DMS53 (cell line): Measurements from ENCODE around the gene PITPNM2.
A peak's percentile ranks its signal among the peaks of the same experiment; 100 is the strongest.
"Not testable (repeated sequence)": the region's sequence is repeated elsewhere in the genome, so short reads cannot be mapped to it uniquely, and the experiment has no call there.

Experiments used
- DNase-seq: peaks from one replicate; lab custom pipeline; 2025; lab: John Stamatoyannopoulos, UW

The PITPNM2 gene

GRCh38 chr12:123120452-123121166, 30.3 kb downstream of the PITPNM2 start:
- peak; percentile 68 for DNase-seq

DNA sequence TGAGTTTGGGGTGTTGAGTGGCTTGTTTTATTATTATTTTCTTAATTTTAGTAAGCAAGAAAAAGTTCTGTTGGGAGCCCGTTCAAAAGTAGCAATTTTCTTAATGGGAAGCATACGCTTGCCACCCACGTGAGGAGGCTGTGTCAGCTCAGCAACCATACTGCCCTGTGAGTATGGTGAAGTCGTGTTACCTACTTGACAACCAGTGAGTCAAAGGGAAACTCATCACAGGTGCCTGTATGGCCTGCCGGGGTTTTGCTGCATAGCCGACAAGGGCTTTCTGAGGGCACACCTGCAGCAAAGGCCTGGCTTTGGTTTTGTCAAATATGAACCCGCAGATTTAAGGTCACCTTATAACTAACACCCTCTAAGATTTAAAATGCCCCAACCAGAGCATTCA, 31.1 kb downstream of the PITPNM2 start:
- DNase-seq: peak; percentile 41

DNA sequence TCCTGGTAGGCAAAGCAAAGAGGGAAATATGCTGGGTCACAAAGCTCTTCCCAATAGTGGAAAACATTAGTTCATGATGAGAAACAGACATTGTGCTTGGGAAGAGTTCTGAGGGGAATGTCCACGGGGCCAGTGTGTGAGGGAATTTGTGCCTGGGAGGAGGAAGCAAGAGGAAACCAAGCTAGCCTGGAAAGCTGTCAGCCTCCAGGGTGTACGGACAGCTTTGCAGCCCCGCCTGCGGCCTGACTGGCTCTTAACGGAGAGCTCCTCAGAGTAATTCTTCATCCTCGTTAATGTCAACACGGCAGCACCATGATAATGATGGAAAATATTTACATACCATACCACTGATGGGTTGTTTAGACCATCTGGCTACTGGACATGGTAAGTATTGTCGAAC, 32.4 kb downstream of the PITPNM2 start:
- DNase-seq: peak; percentile 85

DNA sequence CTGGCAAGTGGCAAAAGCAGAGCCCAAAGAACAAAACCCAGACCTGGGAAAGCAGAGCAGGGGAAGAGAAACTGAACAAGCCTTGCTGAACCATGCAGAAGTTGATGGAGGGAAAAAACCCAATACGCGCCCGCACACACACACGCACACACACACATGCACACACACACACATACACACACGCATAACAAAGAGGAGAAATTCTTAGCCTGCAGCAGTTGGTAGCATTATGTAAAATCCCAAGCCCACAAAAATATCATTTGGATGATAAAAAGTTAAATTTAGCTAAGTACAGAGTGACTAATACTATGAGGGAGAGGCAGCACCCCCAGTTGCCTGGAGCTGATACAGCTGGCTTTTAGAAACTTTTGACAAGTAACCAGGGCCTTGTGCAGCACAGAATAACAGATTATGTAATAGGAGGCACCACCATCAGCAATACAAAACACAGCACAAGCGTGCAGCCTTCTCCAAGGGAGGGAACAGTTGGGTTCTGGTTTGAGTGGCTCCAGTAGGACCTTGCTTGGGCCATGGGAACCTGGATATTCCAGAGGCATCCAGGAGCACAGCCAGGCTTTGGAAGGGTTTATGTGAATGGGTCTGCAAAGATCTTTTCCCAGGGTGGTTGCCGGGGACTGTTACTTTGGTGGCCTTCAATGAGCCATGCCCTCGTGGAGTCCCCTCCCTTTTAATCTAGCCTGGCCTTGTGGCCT, 35.3 kb downstream of the PITPNM2 start:
- DNase-seq: no peak

DNA sequence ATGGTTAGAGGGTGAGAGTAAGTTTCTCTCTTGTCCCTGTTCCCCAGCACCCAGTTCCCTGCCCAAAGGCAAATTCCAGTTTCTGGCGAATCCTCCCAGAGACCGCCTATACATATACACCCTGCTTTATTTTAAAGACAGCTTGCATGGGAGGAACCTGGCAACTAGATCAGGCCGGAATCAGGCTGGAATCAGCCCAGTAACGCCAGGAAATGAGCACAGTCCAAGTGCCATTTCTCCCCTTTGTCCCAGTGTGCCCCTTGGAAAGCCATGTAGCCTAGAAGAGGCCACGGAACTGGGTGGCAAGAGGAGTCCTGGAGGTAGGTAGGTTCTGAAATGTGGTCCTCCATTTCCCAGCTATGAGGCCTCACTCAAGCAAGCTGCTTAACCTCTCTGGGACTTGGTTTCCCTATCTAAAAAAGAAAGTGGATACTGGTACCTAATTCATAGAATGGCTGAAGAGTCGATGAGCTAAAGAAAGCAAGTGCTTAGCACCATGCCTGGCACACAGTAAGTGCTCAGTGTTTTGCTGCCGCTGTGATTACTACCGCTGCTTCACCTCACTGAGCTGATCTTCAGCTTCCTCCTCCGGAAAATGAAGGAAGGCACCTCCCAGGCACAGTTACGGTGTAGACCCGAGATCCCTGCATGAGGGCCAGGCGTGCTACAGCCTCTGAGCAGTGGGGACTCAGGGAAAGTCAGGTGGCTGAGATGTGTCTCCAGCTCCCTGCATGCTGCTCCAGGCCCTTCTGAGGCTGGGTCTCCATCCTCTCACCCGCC, 36.4 kb downstream of the PITPNM2 start:
- no peak for DNase-seq

DNA sequence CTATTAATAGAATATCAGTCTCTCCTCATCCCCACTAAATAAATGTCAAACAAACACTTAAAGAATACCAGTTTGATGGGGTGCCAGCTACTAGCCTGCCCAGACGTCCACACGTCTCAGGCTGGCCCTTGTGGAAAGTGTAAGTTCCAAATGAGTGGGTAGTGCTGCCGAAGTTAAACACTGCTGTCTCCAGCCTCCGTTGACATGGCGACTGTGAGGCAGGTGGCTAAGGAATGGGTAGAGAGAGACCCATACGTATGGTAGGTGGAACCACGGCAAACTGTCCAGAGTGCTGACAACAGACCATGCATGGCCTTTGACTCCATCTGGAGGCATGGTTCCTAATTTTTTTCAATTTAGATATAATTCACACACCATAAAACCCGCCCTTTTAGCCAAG, 37.9 kb downstream of the PITPNM2 start:
- peak; percentile 87 for DNase-seq

DNA sequence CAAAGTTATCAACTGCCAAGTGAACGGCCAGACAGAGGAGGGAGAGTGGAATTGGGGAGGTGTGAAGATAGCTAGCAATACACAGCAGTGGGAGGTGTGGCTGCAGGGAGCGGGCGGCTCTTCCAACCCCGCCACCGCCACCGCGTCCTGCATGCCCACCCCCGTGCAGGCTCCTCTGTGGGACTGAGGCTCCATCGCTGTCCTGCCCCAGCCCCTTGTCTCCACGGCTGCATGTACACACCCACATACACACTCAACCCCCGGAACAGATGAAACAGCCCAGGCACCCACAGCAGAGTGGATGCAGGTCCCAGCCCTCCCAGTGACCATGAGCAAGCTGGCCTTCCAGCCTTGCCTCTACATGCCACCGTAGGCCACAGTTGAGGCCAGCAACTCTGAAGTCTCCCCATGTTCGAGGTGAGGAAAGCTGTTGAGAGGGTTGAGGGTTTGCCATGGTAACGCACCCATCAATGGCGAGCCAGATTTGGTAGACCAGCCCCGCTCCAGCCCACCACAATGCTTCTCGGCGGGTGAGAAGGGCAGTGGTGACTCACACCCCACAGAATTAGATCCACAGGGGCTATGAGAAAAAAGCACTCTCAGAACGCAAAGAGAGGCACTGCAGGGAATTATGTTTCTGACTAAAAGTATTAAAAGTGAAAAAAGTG, 39.3 kb downstream of the PITPNM2 start:
- no peak for DNase-seq

- DNase-seq: no peak
These were observed 41.5 kb downstream of the PITPNM2 start for GRCh38 chr12:123109319-123109772.

DNA sequence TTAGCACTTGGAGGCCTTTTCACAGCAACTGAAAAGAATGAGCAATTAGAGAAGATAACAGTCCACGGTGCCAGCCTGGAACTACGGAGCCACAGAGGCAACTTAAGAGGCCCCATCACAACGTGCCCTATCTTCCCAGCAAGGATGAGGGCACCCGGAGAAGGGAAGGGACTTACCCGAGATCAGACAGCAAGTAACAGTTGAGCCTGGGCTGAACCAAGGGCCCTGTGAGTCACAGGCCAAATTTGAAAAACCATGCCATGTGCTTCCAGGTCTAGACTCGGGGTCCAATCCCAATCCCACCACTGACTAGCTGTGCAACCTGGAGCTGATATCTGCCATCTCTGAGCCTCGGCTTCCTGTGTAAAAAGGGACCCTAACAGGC, 42.2 kb downstream of the PITPNM2 start:
- no peak for DNase-seq

- no peak for DNase-seq
These were observed 42.8 kb downstream of the PITPNM2 start for GRCh38 chr12:123107926-123108681.

DNA sequence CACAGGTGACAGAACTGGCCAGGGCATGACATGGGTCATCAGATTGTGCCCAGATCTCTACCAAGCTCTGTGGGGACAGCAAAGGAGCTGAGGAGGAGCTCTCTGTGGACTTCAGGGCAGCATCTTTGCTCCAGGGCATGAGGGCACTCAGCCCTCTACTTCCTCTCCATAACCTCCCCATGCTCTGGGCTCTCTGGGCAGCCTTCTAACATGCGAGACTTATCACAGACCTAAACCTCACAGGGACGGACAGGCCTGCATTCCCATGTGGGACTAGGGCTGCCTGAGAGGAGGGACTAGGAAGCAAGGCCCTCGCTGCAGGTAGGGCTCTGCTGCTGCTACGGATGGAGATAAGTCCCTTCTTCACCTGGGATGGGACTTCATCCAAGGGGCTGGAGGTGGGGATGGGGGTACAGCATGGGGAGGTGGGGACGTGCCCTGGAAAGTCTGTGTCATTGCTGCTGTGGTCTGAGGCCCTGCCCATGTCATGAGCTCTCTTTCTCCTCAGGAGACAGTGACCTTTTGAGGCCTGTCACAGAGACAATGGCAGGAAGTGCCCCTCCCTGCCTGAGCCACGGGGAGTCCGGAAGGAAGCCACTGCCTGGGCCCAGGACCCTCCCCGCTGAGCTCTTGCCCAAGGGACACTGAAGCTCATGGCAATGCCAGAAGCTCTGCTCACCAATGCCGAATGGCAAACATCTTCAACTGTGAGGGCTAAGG, 44.1 kb downstream of the PITPNM2 start:
- DNase-seq: peak; percentile 28

GRCh38 chr12:123105211-123105826, 45.6 kb downstream of the PITPNM2 start:
- peak; percentile 96 for DNase-seq

DNA sequence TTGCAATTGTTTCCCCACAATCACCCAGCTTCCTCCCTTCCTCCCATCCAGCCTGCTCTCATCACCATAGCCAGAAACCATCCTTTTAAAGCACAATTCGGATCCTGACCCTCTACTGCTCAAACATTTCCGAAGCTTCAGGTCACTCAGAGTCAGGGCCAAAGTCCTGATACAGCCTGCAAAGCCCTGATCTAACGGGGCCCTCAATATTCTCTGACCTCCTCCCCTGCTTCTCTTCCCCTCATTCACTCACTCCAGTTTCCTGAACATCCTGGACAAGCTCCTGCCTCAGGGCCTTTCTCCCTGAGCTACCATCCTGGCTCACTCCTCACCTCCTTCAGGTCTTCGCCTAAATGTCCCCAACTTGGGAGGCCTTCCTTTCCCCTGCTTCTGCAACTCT, 46.1 kb downstream of the PITPNM2 start:
- DNase-seq: peak; percentile 45

GRCh38 chr12:123104094-123104493, 46.8 kb downstream of the PITPNM2 start:
- not testable (repeated sequence) for DNase-seq

- DNase-seq: no peak
These were observed 47.9 kb downstream of the PITPNM2 start for GRCh38 chr12:123102781-123103503.

GRCh38 chr12:123102366-123102765, 48.5 kb downstream of the PITPNM2 start:
- no peak for DNase-seq

GRCh38 chr12:123101526-123101925, 49.4 kb downstream of the PITPNM2 start:
- DNase-seq: no peak
